IMR-90 (cell line): ENCODE results near the gene HMX2. TPM values are rescaled to one million over a fixed set of nuclear protein-coding genes. Genes with fewer than 3 reads are reported as not detected.

Source experiments
- ATAC-seq: fragments of 200-7000 bp; cut with Tn5 transposase; 2 replicates; pipeline ENCODE4 v1.9.1; 2020; ENCODE audit warnings: low read depth, mild to moderate bottlenecking, moderate library complexity
- BruUV-seq: library from RNA; stranded (reverse); fragments of 400-500 nt; replicated peaks from 2 replicates; lab custom pipeline; 2021; lab: Mats Ljungman, UMichigan
- CTCF ChIA-PET: fragments of 300-600 bp; formaldehyde crosslinking; extraction: SDS; loops from one replicate; lab custom pipeline; 2021; ENCODE audit warnings: antibody characterized with exemption; lab: Yijun Ruan, JAX
- POLR2A ChIA-PET: fragments of 300-600 bp; sonication (Branson Sonifier 250); formaldehyde crosslinking; loops from one replicate; lab custom pipeline; 2022; ENCODE audit warnings: antibody characterized with exemption; ENCODE audit not compliant: unreplicated experiment; lab: Charles Lee
- DNase-seq: peaks from one replicate; pipeline ENCODE4 v3.0.0; 2013
- H2AFZ ChIP-seq: replicated peaks from 2 replicates; pipeline ENCODE3; 2013; ENCODE audit warnings: low read length, mild to moderate bottlenecking; ENCODE audit not compliant: poor library complexity
- H2AK5ac ChIP-seq: 2 replicates; pipeline ENCODE4 v1.6.1; 2013; ENCODE audit warnings: low read depth, low read length, inconsistent platforms
- H2AK9ac ChIP-seq: replicated peaks from 2 replicates; pipeline ENCODE3; 2013; ENCODE audit warnings: mild to moderate bottlenecking, low read depth, low read length, moderate library complexity; ENCODE audit not compliant: poor library complexity
- H2BK120ac ChIP-seq: 2 replicates; pipeline ENCODE4 v1.6.1; 2013; ENCODE audit warnings: low read depth, low read length, inconsistent platforms
- H2BK15ac ChIP-seq: 3 replicates; pipeline ENCODE4 v1.6.1; 2013; ENCODE audit warnings: low read depth, low read length, inconsistent platforms
- H2BK20ac ChIP-seq: 2 replicates; pipeline ENCODE4 v1.6.1; 2013; ENCODE audit warnings: low read depth, mild to moderate bottlenecking, inconsistent platforms, low read length, moderate library complexity
- H2BK5ac ChIP-seq: 2 replicates; pipeline ENCODE4 v1.6.1; 2013; ENCODE audit warnings: mild to moderate bottlenecking, low read depth, low read length, inconsistent platforms; ENCODE audit not compliant: poor library complexity, severe bottlenecking
- H3K14ac ChIP-seq: replicated peaks from 2 replicates; pipeline ENCODE4 v1.6.1; 2013; ENCODE audit warnings: low read depth, low read length, inconsistent platforms
- H3K18ac ChIP-seq: 2 replicates; pipeline ENCODE4 v1.6.1; 2013; ENCODE audit warnings: low read depth, low read length, control low read depth
- H3K23ac ChIP-seq: 2 replicates; pipeline ENCODE4 v1.6.1; 2013; ENCODE audit warnings: low read depth, low read length, inconsistent platforms
- H3K27ac ChIP-seq: 2 replicates; pipeline ENCODE4 v1.5.1; 2013; ENCODE audit warnings: mild to moderate bottlenecking, control low read depth, low read length; ENCODE audit not compliant: insufficient read depth
- H3K27me3 ChIP-seq: 2 replicates; pipeline ENCODE4 v1.6.1; 2013; ENCODE audit warnings: low read length; ENCODE audit not compliant: control insufficient read depth, insufficient read depth
- H3K36me3 ChIP-seq: 2 replicates; pipeline ENCODE4 v1.6.1; 2013; ENCODE audit warnings: low read length, mixed read lengths; ENCODE audit not compliant: control insufficient read depth, insufficient read depth
- H3K4ac ChIP-seq: 2 replicates; pipeline ENCODE4 v1.6.1; 2013; ENCODE audit warnings: low read depth, low read length, inconsistent platforms
- H3K4me1 ChIP-seq: 2 replicates; pipeline ENCODE4 v1.6.1; 2013; ENCODE audit warnings: low read length, mixed read lengths; ENCODE audit not compliant: control insufficient read depth, insufficient read depth
- H3K4me2 ChIP-seq: 2 replicates; pipeline ENCODE4 v1.6.1; 2013; ENCODE audit warnings: low read depth, mild to moderate bottlenecking, control low read depth, low read length, moderate library complexity
- H3K4me3 ChIP-seq: 2 replicates; pipeline ENCODE4 v1.5.1; 2013; ENCODE audit warnings: low read depth, mild to moderate bottlenecking, control low read depth, low read length, moderate library complexity; ENCODE audit not compliant: insufficient read depth
- H3K56ac ChIP-seq: 2 replicates; pipeline ENCODE4 v1.6.1; 2013; ENCODE audit warnings: low read length, inconsistent platforms; ENCODE audit not compliant: insufficient read depth; ENCODE audit errors: extremely low read depth
- H3K79me1 ChIP-seq, 2 experiments: 2 replicates each; pipeline ENCODE4 v1.6.1; 2013; ENCODE audit warnings: low read length in 2 of 2, inconsistent platforms in 1 of 2, low read depth in 1 of 2
- H3K9ac ChIP-seq: 2 replicates; pipeline ENCODE4 v1.6.1; 2013; ENCODE audit warnings: low read depth, low read length, control low read depth
- H3K9me1 ChIP-seq: 2 replicates; pipeline ENCODE4 v1.6.1; 2013; ENCODE audit warnings: low read length, inconsistent platforms; ENCODE audit not compliant: insufficient read depth
- H3K9me3 ChIP-seq: 2 replicates; pipeline ENCODE4 v1.6.1; 2013; ENCODE audit warnings: low read length; ENCODE audit not compliant: control insufficient read depth, insufficient read depth
- H4K20me1 ChIP-seq: 2 replicates; pipeline ENCODE4 v1.6.1; 2013; ENCODE audit warnings: low read length, inconsistent platforms; ENCODE audit not compliant: insufficient read depth
- H4K5ac ChIP-seq: 2 replicates; pipeline ENCODE4 v1.6.1; 2013; ENCODE audit warnings: mild to moderate bottlenecking, low read depth, low read length, control low read depth
- H4K8ac ChIP-seq, 2 experiments: 2 replicates each; pipeline ENCODE4 v1.6.1; 2013; ENCODE audit warnings: low read depth in 2 of 2, low read length in 2 of 2, control low read depth in 1 of 2, inconsistent platforms in 1 of 2
- H4K91ac ChIP-seq: 2 replicates; pipeline ENCODE4 v1.6.1; 2013; ENCODE audit warnings: low read depth, low read length, inconsistent platforms; ENCODE audit not compliant: insufficient read depth
- BHLHE40 ChIP-seq: fragments of 150-350 bp; IDR thresholded peaks from 2 replicates; pipeline ENCODE4 v1.6.1; 2016; ENCODE audit warnings: mild to moderate bottlenecking, low read depth, low read length
- CEBPB ChIP-seq: IDR thresholded peaks from 2 replicates; pipeline ENCODE4 v1.6.1; 2012; ENCODE audit warnings: low read depth, low read length, improper control_type of control experiment
- CTCF ChIP-seq: conservative IDR thresholded peaks from 2 replicates; pipeline ENCODE4 v1.5.1; 2012; ENCODE audit warnings: mild to moderate bottlenecking, low read depth, low read length, improper control_type of control experiment
- MAFK ChIP-seq: IDR thresholded peaks from 2 replicates; pipeline ENCODE4 v1.6.1; 2012; ENCODE audit warnings: low read depth, low read length, improper control_type of control experiment
- NFE2L2 ChIP-seq: fragments of 150-350 bp; IDR thresholded peaks from 2 replicates; pipeline ENCODE4 v1.6.1; 2016; ENCODE audit warnings: low read depth, mild to moderate bottlenecking, low read length
- POLR2A ChIP-seq: IDR thresholded peaks from 2 replicates; pipeline ENCODE4 v1.6.1; 2012; ENCODE audit warnings: mild to moderate bottlenecking, low read depth, low read length
- RCOR1 ChIP-seq: IDR thresholded peaks from 2 replicates; pipeline ENCODE4 v1.6.1; 2012; ENCODE audit warnings: mild to moderate bottlenecking, low read length, improper control_type of control experiment; ENCODE audit not compliant: insufficient replicate concordance
- RFX5 ChIP-seq: IDR thresholded peaks from 2 replicates; pipeline ENCODE4 v1.8.0; 2012; ENCODE audit warnings: low read depth, mild to moderate bottlenecking, low read length, moderate library complexity
- SMC3 ChIP-seq: fragments of 150-350 bp; IDR thresholded peaks from 2 replicates; pipeline ENCODE4 v1.6.1; 2016; ENCODE audit warnings: low read depth, mild to moderate bottlenecking, antibody characterized with exemption, low read length, moderate library complexity
- USF2 ChIP-seq: fragments of 150-350 bp; IDR thresholded peaks from 2 replicates; pipeline ENCODE4 v1.6.1; 2017; ENCODE audit warnings: mild to moderate bottlenecking, antibody characterized with exemption, low read length, low read depth
- WGBS, 2 experiments: methylation state at CpG; one replicate each; pipeline versions ENCODE4 v1.1.5 to v1.1.7; 2013; ENCODE audit warnings: missing lambda C conversion rate in 2 of 2; ENCODE audit not compliant: insufficient read length in 1 of 2; ENCODE audit errors: extremely low coverage in 2 of 2; 5-methylcytosine and 5-hydroxymethylcytosine counted together
- dilution Hi-C: fragments of 300-500 bp; cut with HindIII; formaldehyde crosslinking; loops from one replicate; pipeline ENCODE4 v1.14.3; 2018; ENCODE audit warnings: low sequenced_read_pairs; ENCODE audit not compliant: unreplicated experiment
- in situ Hi-C: fragments of 300-500 bp; cut with MboI; formaldehyde crosslinking; loops from 3 replicates; pipeline ENCODE4 v1.14.3; 2019; ENCODE audit warnings: low sequenced_read_pairs, inconsistent platforms, mixed read lengths
- intact Hi-C: fragments of 100-400 bp; cut with micrococcal nuclease; formaldehyde crosslinking; loops from 2 replicates; pipeline ENCODE4 v1.10.0; 2022
- polyA plus RNA-seq, 3 experiments: library from polyadenylated mRNA; depleted of rRNA; stranded (reverse); fragments of >200 nt; gene quantifications; 2 replicates each; pipeline ENCODE4 v1.2.3, GENCODE V29; 2012; ENCODE audit warnings: low replicate concordance in 1 of 3
- total RNA-seq: library from RNA; depleted of rRNA; stranded (reverse); fragments of >200 nt; gene quantifications from 2 replicates; pipeline ENCODE4 v1.2.3, GENCODE V29; 2012

The HMX2 gene
- total and polyA plus RNA-seq, 2 of the 4 experiments (the other 2 are of a cell fraction): not detected

- TF ChIP-seq USF2 (no peak), POLR2A (no peak)
Measured at GRCh38 chr10:123147635-123148413, at the start of gene HMX2 (continued).

DNA sequence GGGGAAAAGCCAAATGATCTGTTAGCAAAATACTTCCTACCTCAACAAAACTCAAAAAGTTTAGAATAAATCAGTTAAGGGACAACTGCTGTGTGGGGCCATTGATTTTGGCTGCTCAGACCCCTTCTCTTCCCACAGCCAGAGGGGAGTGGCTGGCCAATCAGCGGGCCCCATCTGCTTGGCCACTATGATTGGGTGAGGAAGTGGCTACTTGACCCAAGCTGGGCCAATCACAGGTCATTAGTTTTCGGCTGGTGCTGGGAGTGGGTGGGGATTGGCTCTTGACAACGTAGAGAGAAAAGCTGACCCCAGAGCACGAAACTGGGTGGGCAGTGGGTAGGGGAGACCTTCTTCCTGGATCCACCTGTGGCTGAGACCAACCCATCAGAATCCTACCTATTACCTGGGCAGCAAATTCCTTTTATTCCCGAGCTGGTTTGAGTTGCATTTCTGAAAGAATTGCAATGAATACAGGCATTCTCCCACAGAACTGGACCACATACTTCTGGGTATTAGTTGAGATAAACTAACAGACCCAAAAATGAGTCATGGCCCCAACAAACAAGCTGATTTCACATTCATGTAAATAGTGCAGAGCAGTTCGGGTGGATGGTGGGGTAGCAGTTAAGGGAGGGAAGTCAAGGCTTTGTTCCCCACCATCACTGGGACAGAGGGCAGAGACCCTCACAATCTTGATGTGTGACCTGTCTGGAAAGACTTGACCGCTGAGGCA is 47.7 kb upstream of the HMX2 start:
- Histone ChIP-seq H2AK5ac (no peak overlapping the region), H3K79me1 (no peaks in the 10 kb centered on the region), H2BK5ac (no peak overlapping the region), H3K23ac (no peak overlapping the region), H3K56ac (no peak overlapping the region), H3K4ac (no peak overlapping the region), H4K91ac (no peak overlapping the region), H3K27ac (no peak overlapping the region), H3K14ac (no peak overlapping the region), H3K9me3 (peaks cover 5% of the 10 kb centered on the region; the same call in 1 of the 2 replicates), H3K4me3 (no peak overlapping the region), H3K4me2 (no peak overlapping the region), H2BK15ac (no peak overlapping the region), H3K36me3 (no peaks in the 10 kb centered on the region), H4K5ac (no peak overlapping the region), H3K9ac (no peak overlapping the region), H3K9me1 (no peaks in the 10 kb centered on the region), H3K18ac (no peak overlapping the region), H3K4me1 (no peaks in the 10 kb centered on the region), H2BK20ac (no peak overlapping the region), H2AK9ac (no peak overlapping the region), H2BK120ac (no peak overlapping the region), H4K20me1 (no peaks in the 10 kb centered on the region), H4K8ac (no peak overlapping the region), H3K27me3 (no peaks in the 10 kb centered on the region), H2AFZ (no peak overlapping the region)
- CTCF ChIA-PET: no interaction called here
- dilution Hi-C loops: no loop called here
- POLR2A ChIA-PET: no interaction called here
- BruUV-seq: no TSS peak
- no peak for TF ChIP-seq MAFK
- TF ChIP-seq BHLHE40: no peak
- no peak for TF ChIP-seq POLR2A
- no peak for TF ChIP-seq NFE2L2
- TF ChIP-seq RCOR1: no peak
- TF ChIP-seq USF2: no peak
- TF ChIP-seq CEBPB: no peak
- TF ChIP-seq SMC3: no peak
- no peak for TF ChIP-seq RFX5
- TF ChIP-seq CTCF: no peak
- peak; percentile 68 for ATAC-seq
- intact Hi-C loops: no loop called here
- in situ Hi-C loops: no loop called here
- peak; percentile 3 for DNase-seq
- no CpG with 5 or more reads among the region's 7 CpGs for WGBS, 2 experiments
